HepG2 (cell line): Measurements from ENCODE around the gene FOXK2. TPM values are rescaled to one million over a fixed set of nuclear protein-coding genes. Genes with fewer than 3 reads are reported as not detected.

ENCODE experiments used
- ATAC-seq: fragments of 200-7000 bp; cut with Tn5 transposase; 3 replicates; pipeline ENCODE4 v1.9.1; 2020; ENCODE audit warnings: mild to moderate bottlenecking, moderate library complexity
- BruUV-seq: library from RNA; stranded (reverse); fragments of 400-500 nt; replicated peaks from 2 replicates; lab custom pipeline; 2021; lab: Mats Ljungman, UMichigan
- CTCF ChIA-PET: fragments of 300-600 bp; formaldehyde crosslinking; extraction: SDS; loops from one replicate; lab custom pipeline; 2021; ENCODE audit warnings: low total read pairs, inconsistent platforms, low intra/inter-chr PET ratio; lab: Yijun Ruan, JAX
- POLR2A ChIA-PET: fragments of 350-600 bp; sonication (Branson Sonifier 250); formaldehyde crosslinking; loops from one replicate; lab custom pipeline; 2020; ENCODE audit warnings: antibody characterized with exemption, inconsistent platforms; lab: Yijun Ruan, JAX
- DNase-seq: peaks from one replicate; pipeline ENCODE4 v3.0.0-alpha.2; 2015; ENCODE audit warnings: low spot score
- FAIRE-seq: peaks from 3 replicates; lab custom pipeline; 2011; peaks lifted over from hg19 to GRCh38; lab: Jason Lieb, UNC
- H2AFZ ChIP-seq: one replicate; pipeline ENCODE4 v1.6.1; 2011; ENCODE audit warnings: low read length, inconsistent platforms
- H3K27ac ChIP-seq: fragments of 300-600 bp; 3 replicates; pipeline ENCODE4 v1.8.0; 2011; ENCODE audit warnings: mixed run types, mild to moderate bottlenecking, mixed read lengths, low read length, inconsistent platforms; ENCODE audit not compliant: insufficient read depth; ENCODE audit errors: extremely low read length
- H3K27me3 ChIP-seq, 2 experiments: fragments of 200-600 bp in 1 of 2; 2 replicates in 1 of 2; 3 replicates in 1 of 2; pipeline versions ENCODE4 v1.6.0 to v1.8.0; 2011; ENCODE audit warnings: low read length in 2 of 2, mild to moderate bottlenecking in 2 of 2, moderate library complexity in 2 of 2, inconsistent platforms in 1 of 2; ENCODE audit not compliant: insufficient read depth in 2 of 2, control insufficient read depth in 1 of 2
- H3K36me3 ChIP-seq, 2 experiments: fragments of 200-600 bp in 1 of 2; replicated peaks in 1 of 2; 2 replicates in 1 of 2; 3 replicates in 1 of 2; pipeline versions ENCODE4 v1.5.1 to v1.8.0; 2011; ENCODE audit warnings: low read length in 2 of 2, inconsistent platforms in 1 of 2; ENCODE audit not compliant: insufficient read depth in 2 of 2, control insufficient read depth in 1 of 2
- H3K4me1 ChIP-seq: 2 replicates; pipeline ENCODE4 v1.5.1; 2012; ENCODE audit warnings: low read length, inconsistent platforms; ENCODE audit not compliant: insufficient read depth
- H3K4me2 ChIP-seq: 2 replicates; pipeline ENCODE4 v1.6.0; 2011; ENCODE audit warnings: low read depth, low read length, inconsistent platforms
- H3K4me3 ChIP-seq, 3 experiments: fragments of 200-600 bp in 1 of 3; sonication (generic), shearing (Covaris generic) in 1 of 3; replicated peaks in 1 of 3; 2 replicates each; pipeline ENCODE4 v1.5.1; 2011 to 2016; ENCODE audit warnings: low read length in 3 of 3, inconsistent platforms in 2 of 3, low read depth in 2 of 3, mild to moderate bottlenecking in 2 of 3, control low read depth in 1 of 3, mixed read lengths in 1 of 3; ENCODE audit not compliant: insufficient read depth in 1 of 3
- H3K79me2 ChIP-seq: one replicate; pipeline ENCODE4 v1.6.1; 2011; ENCODE audit warnings: low read length, inconsistent platforms; ENCODE audit not compliant: insufficient read depth
- H3K9ac ChIP-seq: 2 replicates; pipeline ENCODE4 v1.6.0; 2011; ENCODE audit warnings: mild to moderate bottlenecking, low read depth, low read length, inconsistent platforms; ENCODE audit not compliant: insufficient read depth
- H3K9me3 ChIP-seq: 2 replicates; pipeline ENCODE4 v1.5.1; 2012; ENCODE audit warnings: mild to moderate bottlenecking, low read length
- H4K20me1 ChIP-seq: 2 replicates; pipeline ENCODE4 v1.6.0; 2011; ENCODE audit warnings: inconsistent platforms, mild to moderate bottlenecking, low read length, moderate library complexity; ENCODE audit not compliant: insufficient read depth
- DMAP1 ChIP-seq: IDR thresholded peaks from 2 replicates; pipeline ENCODE4 v1.6.1; 2016
- EEA1 ChIP-seq: sonication (generic); formaldehyde crosslinking; IDR thresholded peaks from 2 replicates; pipeline ENCODE4 v1.5.1; 2020; ENCODE audit warnings: mild to moderate bottlenecking, missing genetic modification reagents, borderline replicate concordance
- HNRNPL ChIP-seq: fragments of 200-400 bp; formaldehyde crosslinking; IDR thresholded peaks from 2 replicates; pipeline ENCODE4 v1.6.1; 2017; ENCODE audit warnings: mild to moderate bottlenecking, low read depth, low read length
- JDP2 ChIP-seq: sonication (generic); formaldehyde crosslinking; IDR thresholded peaks from 2 replicates; pipeline ENCODE4 v1.8.1; 2022; ENCODE audit warnings: missing genetic modification reagents, borderline replicate concordance
- NRL ChIP-seq: sonication (generic); formaldehyde crosslinking; IDR thresholded peaks from 2 replicates; pipeline ENCODE4 v1.5.0; 2020; ENCODE audit warnings: missing genetic modification reagents, mild to moderate bottlenecking, moderate library complexity, borderline replicate concordance
- RXRA ChIP-seq: sonication (generic); formaldehyde crosslinking; IDR thresholded peaks from 2 replicates; pipeline ENCODE4 v1.5.1; 2020; ENCODE audit warnings: missing genetic modification reagents
- SALL1 ChIP-seq: sonication (generic); formaldehyde crosslinking; IDR thresholded peaks from 2 replicates; pipeline ENCODE4 v1.8.0; 2022; ENCODE audit warnings: mild to moderate bottlenecking, missing genetic modification reagents
- SNRNP70 ChIP-seq: fragments of 200-400 bp; formaldehyde crosslinking; IDR thresholded peaks from 2 replicates; pipeline ENCODE4 v1.6.1; 2017; ENCODE audit warnings: mild to moderate bottlenecking, low read depth, low read length, moderate library complexity
- SP4 ChIP-seq: sonication (generic); formaldehyde crosslinking; IDR thresholded peaks from 2 replicates; pipeline ENCODE4 v1.8.1; 2023; ENCODE audit warnings: mild to moderate bottlenecking, missing genetic modification reagents
- TBP ChIP-seq: sonication (generic); formaldehyde crosslinking; IDR thresholded peaks from 2 replicates; pipeline ENCODE4 v1.5.0; 2020; ENCODE audit warnings: missing genetic modification reagents
- XBP1 ChIP-seq: sonication (generic); formaldehyde crosslinking; IDR thresholded peaks from 2 replicates; pipeline ENCODE4 v1.5.0; 2020; ENCODE audit warnings: missing genetic modification reagents
- WGBS: methylation state at CpG from one replicate; pipeline ENCODE4 v1.1.6; 2017; ENCODE audit warnings: low lambda C conversion rate; 5-methylcytosine and 5-hydroxymethylcytosine counted together
- in situ Hi-C: cut with HindIII; loops from 2 replicates; pipeline ENCODE4 v1.10.0; 2017; ENCODE audit warnings: low pct_unique_long_range_greater_than_20kb; ENCODE audit not compliant: extremely low pct_ligation_motif_present
- intact Hi-C: fragments of 100-400 bp; cut with micrococcal nuclease; formaldehyde crosslinking; loops from one replicate; pipeline ENCODE4 v1.10.0; 2022; ENCODE audit not compliant: unreplicated experiment
- polyA plus RNA-seq, 8 experiments: library from polyadenylated mRNA; depleted of rRNA in 3 of 8; stranded (reverse) in 7 of 8; unstranded in 1 of 8; fragments of >200 nt; fragmentation: Illumina TruSeq in 4 of 8; extraction: Trizol in 4 of 8; gene quantifications; 2 replicates each; pipeline versions ENCODE4 v1.2.1 to v1.2.3, GENCODE V29; 2011 to 2016; ENCODE audit warnings: low read depth in 4 of 8, missing spikeins in 1 of 8, mixed read lengths in 1 of 8; ENCODE audit not compliant: insufficient read depth in 1 of 8
- total RNA-seq, 5 experiments: library from RNA; depleted of rRNA; stranded (reverse); fragments of >200 nt; fragmentation: Illumina TruSeq; extraction: Trizol; gene quantifications; 2 replicates each; pipeline ENCODE4 v1.2.3, GENCODE V29; 2016; ENCODE audit warnings: low read depth in 1 of 5
- TF ChIP-seq, protein P1 (sequence below): sonication (generic); formaldehyde crosslinking; conservative IDR thresholded peaks from 2 replicates; pipeline ENCODE4 v1.4.0; 2020; ENCODE audit warnings: missing genetic modification reagents
- TF ChIP-seq, protein P2 (sequence below): sonication (generic); formaldehyde crosslinking; IDR thresholded peaks from 2 replicates; pipeline ENCODE4 v1.4.0; 2020; ENCODE audit warnings: mild to moderate bottlenecking, missing genetic modification reagents
- TF ChIP-seq, protein P3 (sequence below): sonication (generic); formaldehyde crosslinking; IDR thresholded peaks from 2 replicates; pipeline ENCODE4; 2020; ENCODE audit warnings: missing genetic modification reagents, mild to moderate bottlenecking, borderline replicate concordance
- TF ChIP-seq, protein P4 (sequence below): sonication (generic); formaldehyde crosslinking; IDR thresholded peaks from 2 replicates; pipeline ENCODE4 v1.5.0; 2020; ENCODE audit warnings: missing genetic modification reagents, mild to moderate bottlenecking, borderline replicate concordance

FOXK2 gene
- total and polyA plus RNA-seq, 2 of the 13 experiments (the other 11 are each of a cell fraction or from before 2014, with no cell fraction given): 67.1 to 67.2 TPM

DNA sequence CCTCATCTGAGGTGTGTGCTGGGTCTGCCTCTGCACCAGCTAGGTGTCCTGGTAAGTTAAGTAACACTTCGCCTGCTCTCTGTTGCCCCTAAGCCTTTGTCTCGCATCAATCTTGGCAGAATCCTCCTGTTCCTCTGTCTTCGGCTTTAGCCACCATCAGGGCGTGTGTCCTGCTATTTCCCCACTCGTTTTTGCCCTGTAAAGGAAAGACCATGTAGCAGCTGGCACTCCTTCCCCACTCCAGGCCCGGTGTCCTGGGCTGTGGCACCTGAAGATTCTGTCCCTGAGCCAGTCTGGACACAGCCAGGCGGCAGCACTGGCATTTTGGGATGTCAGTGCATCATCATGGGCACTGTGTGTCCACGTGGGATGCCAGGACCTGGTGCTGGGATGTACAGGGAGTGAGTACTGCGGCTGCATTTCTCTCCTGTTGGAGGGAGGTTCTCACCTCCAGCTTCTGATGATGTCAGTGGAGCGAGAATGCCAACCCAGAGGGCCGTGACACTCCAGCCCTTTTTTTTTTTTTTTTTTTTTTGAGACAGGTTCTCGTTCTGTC lies 26.2 kb upstream of the FOXK2 start:
- Histone ChIP-seq H2AFZ (no peak overlapping the region), H3K27ac (no peak overlapping the region), H3K4me3 (peak overlapping the region in 1 of 3 experiments; percentile 69; a peak in 3 of 6 replicates), H3K4me2 (peak overlapping the region; percentile 85), H3K27me3 (no peaks in the 10 kb centered on the region), H3K9ac (no peak overlapping the region; the same call in 1 of the 2 replicates)
- in situ Hi-C loops: no loop called here
- FAIRE-seq: no peak
- TF ChIP-seq NRL (CRISPR knock-in tag) (0 out of 2 replicates have a peak, but pooled peaks have one; percentile 47), DMAP1 (no peak), EEA1 (CRISPR knock-in tag) (0 out of 2 replicates have a peak, but pooled peaks have one; percentile 41), RXRA (peak; percentile 51; the same call in 1 of the 2 replicates), SP4 (CRISPR knock-in tag) (peak; percentile 55; the same call in 1 of the 2 replicates), TBP (CRISPR knock-in tag) (no peak), SNRNP70 (no peak), HNRNPL (0 out of 2 replicates have a peak, but pooled peaks have one; percentile 9), XBP1 (CRISPR knock-in tag) (no peak), SALL1 (CRISPR knock-in tag) (0 out of 2 replicates have a peak, but pooled peaks have one; percentile 10), JDP2 (CRISPR knock-in tag) (no peak)
- TF ChIP-seq, protein P1, sequence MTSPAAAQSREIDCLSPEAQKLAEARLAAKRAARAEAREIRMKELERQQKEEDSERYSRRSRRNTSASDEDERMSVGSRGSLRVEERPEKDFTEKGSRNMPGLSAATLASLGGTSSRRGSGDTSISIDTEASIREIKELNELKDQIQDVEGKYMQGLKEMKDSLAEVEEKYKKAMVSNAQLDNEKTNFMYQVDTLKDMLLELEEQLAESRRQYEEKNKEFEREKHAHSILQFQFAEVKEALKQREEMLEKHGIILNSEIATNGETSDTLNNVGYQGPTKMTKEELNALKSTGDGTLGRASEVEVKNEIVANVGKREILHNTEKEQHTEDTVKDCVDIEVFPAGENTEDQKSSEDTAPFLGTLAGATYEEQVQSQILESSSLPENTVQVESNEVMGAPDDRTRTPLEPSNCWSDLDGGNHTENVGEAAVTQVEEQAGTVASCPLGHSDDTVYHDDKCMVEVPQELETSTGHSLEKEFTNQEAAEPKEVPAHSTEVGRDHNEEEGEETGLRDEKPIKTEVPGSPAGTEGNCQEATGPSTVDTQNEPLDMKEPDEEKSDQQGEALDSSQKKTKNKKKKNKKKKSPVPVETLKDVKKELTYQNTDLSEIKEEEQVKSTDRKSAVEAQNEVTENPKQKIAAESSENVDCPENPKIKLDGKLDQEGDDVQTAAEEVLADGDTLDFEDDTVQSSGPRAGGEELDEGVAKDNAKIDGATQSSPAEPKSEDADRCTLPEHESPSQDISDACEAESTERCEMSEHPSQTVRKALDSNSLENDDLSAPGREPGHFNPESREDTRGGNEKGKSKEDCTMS (CRISPR knock-in tag): no peak
- TF ChIP-seq, protein P2, sequence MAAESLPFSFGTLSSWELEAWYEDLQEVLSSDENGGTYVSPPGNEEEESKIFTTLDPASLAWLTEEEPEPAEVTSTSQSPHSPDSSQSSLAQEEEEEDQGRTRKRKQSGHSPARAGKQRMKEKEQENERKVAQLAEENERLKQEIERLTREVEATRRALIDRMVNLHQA (CRISPR knock-in tag): no peak
- TF ChIP-seq, protein P3, sequence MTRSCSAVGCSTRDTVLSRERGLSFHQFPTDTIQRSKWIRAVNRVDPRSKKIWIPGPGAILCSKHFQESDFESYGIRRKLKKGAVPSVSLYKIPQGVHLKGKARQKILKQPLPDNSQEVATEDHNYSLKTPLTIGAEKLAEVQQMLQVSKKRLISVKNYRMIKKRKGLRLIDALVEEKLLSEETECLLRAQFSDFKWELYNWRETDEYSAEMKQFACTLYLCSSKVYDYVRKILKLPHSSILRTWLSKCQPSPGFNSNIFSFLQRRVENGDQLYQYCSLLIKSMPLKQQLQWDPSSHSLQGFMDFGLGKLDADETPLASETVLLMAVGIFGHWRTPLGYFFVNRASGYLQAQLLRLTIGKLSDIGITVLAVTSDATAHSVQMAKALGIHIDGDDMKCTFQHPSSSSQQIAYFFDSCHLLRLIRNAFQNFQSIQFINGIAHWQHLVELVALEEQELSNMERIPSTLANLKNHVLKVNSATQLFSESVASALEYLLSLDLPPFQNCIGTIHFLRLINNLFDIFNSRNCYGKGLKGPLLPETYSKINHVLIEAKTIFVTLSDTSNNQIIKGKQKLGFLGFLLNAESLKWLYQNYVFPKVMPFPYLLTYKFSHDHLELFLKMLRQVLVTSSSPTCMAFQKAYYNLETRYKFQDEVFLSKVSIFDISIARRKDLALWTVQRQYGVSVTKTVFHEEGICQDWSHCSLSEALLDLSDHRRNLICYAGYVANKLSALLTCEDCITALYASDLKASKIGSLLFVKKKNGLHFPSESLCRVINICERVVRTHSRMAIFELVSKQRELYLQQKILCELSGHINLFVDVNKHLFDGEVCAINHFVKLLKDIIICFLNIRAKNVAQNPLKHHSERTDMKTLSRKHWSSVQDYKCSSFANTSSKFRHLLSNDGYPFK (CRISPR knock-in tag): no peak
- TF ChIP-seq, protein P4, sequence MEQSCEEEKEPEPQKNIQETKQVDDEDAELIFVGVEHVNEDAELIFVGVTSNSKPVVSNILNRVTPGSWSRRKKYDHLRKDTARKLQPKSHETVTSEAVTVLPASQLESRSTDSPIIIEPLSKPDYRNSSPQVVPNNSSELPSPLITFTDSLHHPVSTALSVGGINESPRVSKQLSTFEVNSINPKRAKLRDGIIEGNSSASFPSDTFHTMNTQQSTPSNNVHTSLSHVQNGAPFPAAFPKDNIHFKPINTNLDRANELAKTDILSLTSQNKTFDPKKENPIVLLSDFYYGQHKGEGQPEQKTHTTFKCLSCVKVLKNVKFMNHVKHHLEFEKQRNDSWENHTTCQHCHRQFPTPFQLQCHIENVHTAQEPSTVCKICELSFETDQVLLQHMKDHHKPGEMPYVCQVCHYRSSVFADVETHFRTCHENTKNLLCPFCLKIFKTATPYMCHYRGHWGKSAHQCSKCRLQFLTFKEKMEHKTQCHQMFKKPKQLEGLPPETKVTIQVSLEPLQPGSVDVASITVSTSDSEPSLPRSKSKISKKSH (CRISPR knock-in tag): peak; percentile 42; the same call in 1 of the 2 replicates
- TF ChIP-seq, all 625 proteins: peak for 7
- no TSS peak for BruUV-seq
- H3K4me1 ChIP-seq: peaks cover 46% of the 10 kb centered on the region
- intact Hi-C loops: no loop called here
- no peaks in the 10 kb centered on the region for H3K79me2 ChIP-seq
- ChIA-PET CTCF (interaction anchor here (2.2 kb wide), 1 partner anchor 58 kb away, joined by 15 read pairs; no protein-coding TSS in a partner anchor), POLR2A (interaction anchor here (0.6 to 3.1 kb wide), 4 partner anchors 11 to 264 kb away, joined by 3 to 18 read pairs (median 10); partner anchors contain the start of gene SLC16A3)
- H4K20me1 ChIP-seq: no peaks in the 10 kb centered on the region
- ATAC-seq (no peak), DNase-seq (no peak)
- no peaks in the 10 kb centered on the region for H3K9me3 ChIP-seq
- no peaks in the 10 kb centered on the region; a peak in 1 of 5 replicates for H3K36me3 ChIP-seq
- WGBS: 48% methylated on average over 11 of the region's 12 CpGs
